ENCODE data around the gene SLC12A8. TPM values are rescaled to one million over a fixed set of nuclear protein-coding genes. Genes with fewer than 3 reads are reported as not detected.

SLC12A8 gene
- polyA plus RNA-seq, 3 donors = 5.9 to 10.3 (median 8.4) TPM

DNA sequence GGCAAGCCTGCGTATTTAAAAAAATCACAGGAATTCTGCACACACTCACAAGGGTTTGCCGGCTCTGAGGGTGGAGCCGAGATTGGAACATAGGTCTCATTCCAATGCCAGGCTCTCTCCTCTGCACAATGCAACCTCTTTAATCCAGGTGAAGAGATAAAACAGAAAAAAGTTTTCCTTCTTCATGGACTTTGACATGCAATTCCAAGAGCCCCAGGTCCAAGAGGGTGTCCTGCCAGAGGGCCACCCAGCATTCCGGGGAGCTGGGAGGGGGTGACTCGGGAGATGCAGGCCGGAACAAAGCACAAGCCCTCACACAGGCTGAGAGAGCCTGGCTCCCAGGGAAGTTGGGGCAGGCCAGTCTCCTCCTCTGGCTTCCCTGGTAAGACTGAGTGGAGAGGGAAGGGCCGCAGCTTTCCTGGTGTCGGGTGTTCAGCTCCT, 6.7 kb upstream of the SLC12A8 start:
- no peak for DNase-seq

DNA sequence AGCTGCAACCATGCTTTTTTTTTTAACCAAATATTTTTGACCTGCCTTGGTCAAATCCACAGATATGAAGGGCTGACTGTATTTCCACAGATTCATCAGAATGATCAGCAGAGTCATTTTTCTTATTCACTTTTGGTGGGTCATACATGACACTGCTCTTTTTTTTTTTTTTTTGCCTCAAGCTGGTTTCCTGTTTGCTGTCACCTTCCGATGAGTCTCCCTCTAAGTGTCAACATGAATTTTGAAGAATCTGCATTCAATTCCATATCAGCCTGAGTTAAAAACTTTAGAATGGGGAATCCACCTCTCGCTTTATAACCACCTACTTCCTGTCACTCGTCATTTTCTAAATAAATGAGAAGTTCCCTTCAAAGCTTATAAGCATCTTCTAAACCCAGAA, 2.2 kb upstream of the SLC12A8 start:
- DNase-seq = no peak

DNA sequence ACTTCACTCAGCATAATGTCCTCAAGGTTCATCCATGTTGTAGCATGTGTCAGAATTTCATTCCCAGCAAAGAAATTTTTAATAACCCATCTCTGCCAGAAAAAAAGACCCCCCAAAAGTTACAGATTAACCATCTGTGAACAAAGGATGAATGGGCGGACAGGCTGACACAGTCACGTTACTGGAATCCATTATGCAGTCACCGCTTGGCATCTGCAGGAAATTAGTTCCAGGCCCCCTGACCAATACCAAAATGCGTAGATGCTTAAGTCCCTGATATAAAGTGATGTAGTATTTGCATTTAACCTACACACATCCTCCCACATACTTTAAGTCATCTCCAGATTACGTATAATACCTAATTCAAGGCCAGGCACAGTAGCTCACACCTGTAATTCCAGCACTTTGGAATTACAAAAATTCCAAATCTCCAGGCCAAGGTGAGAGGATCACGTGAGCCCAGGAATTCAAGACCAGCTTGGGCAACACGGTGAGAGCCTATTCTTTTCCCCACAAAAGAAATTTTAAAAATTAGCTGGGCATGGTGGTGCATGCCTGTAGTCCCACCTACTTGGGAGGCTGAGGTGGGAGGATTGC, 1.5 kb upstream of the SLC12A8 start:
- DNase-seq = no peak

GRCh38 chr3:125213364-125213755, 812 bp upstream of the SLC12A8 start:
- no peak for DNase-seq

- DNase-seq = no peak
These were observed 448 bp downstream of the SLC12A8 start for GRCh38 chr3:125212091-125212508.

DNA sequence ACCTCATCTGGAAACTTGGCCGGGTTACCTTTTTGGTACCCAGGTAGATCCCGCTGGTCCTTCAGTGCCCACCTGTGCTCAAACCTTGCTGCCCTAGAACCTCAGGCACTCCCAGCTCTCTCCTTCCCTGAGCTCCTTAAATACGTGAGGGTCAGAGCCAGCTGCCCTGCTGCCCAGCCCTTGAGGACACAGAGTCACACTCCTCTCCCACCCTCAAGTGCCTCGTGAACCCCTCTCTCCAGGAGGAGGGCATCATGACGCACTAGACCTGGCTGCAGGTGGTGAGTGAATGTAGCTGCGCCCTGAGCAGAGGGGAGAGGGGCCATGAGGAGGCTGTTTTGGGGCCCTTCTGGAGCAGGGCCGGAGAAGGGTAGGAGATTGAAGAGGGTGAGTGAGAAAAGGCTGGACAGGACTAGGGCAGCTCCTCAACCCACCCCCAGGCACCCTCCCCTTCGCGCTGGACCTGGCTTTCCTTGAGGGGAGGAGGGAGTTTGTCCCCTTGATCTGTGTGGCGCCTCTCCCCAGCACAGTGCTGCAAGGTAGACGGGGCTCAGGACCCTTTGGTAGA, 941 bp downstream of the SLC12A8 start:
- no peak for DNase-seq

- DNase-seq = no peak
These were observed 4.5 kb downstream of the SLC12A8 start for GRCh38 chr3:125207949-125208568.

DNA sequence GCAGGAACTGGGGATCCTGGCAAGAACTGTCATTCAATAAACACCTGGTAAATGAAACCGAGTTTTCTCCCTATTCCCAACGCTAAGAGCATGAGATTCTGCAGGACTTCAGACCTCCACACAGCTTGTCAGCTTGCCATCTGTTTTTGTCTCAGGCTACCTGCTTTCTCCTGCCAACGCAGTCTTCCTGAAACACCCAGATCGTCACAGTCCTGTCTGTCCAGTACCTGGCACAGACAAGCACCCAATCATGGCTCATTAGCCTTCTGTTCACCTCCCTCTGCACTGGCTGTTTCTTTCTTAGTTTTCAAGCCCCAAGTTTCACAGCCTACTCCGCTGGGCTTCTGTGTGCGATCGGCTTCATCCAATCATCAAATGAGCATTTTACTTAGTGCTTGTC, 5.0 kb downstream of the SLC12A8 start:
- DNase-seq = no peak

DNA sequence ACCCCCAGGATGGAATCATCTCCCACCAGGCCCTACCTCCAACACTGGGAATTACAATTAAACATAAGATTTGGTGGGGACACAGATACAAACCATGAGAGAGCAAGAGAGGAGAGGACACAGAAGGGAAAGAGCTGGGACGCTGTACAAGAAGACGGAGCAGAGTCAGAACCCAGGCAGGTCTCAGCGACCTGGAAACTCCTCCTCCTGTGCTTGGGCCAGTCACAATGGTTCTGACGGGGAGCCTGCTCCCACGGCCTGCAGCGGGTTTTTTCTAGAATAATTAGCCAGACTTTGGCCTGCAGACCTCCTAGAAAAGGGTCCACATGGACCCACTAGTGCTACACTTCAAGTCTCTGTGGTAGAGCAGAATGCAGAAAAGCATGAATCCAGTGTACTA, 5.6 kb downstream of the SLC12A8 start:
- DNase-seq = no peak

- no peak for DNase-seq
These were observed 8.8 kb downstream of the SLC12A8 start for GRCh38 chr3:125203731-125204130.

- DNase-seq = no peak
These were observed 10.4 kb downstream of the SLC12A8 start for GRCh38 chr3:125202197-125202596.

- no peak for DNase-seq
These were observed 11.8 kb downstream of the SLC12A8 start for GRCh38 chr3:125200731-125201139.

GRCh38 chr3:125194849-125195601, 17.5 kb downstream of the SLC12A8 start:
- no peak for DNase-seq

DNA sequence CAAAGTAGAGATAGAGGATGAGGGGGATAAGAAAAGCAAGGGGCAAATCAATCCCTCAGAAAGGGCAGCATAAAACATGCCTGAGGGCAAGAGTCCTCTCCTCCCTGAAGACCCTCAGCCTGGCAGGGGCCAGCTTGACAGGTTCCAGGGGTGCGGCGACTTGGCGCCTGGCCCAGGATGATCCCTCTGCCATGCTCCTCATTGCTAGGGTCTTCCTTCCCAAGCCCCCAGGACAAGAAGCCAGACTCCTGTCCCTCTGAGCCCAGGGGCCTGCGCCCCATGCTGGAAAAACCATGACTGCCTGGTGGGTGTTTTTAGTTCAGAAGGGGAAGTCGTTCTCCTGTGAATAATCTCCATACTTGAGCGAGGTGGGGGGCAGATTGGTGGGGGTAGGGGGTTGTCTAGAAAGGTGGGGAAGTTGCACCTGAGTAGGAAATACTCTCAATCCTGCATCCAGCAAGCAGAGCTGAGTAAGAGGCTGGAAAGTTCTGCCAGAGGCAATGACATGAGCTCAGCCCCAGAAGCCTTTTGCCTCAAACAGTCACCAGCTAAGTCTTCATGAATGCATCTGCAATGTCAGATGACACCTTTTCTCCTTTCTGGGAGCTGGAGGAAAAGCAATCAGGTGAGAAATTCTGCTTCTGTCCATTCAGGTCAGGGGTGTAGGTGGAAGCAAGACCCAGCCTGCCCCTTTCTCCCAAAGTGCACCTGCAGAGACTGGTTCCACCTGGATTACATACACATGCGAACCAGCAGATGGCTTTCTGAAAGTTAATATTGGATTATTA, 18.3 kb downstream of the SLC12A8 start:
- DNase-seq = no peak

DNA sequence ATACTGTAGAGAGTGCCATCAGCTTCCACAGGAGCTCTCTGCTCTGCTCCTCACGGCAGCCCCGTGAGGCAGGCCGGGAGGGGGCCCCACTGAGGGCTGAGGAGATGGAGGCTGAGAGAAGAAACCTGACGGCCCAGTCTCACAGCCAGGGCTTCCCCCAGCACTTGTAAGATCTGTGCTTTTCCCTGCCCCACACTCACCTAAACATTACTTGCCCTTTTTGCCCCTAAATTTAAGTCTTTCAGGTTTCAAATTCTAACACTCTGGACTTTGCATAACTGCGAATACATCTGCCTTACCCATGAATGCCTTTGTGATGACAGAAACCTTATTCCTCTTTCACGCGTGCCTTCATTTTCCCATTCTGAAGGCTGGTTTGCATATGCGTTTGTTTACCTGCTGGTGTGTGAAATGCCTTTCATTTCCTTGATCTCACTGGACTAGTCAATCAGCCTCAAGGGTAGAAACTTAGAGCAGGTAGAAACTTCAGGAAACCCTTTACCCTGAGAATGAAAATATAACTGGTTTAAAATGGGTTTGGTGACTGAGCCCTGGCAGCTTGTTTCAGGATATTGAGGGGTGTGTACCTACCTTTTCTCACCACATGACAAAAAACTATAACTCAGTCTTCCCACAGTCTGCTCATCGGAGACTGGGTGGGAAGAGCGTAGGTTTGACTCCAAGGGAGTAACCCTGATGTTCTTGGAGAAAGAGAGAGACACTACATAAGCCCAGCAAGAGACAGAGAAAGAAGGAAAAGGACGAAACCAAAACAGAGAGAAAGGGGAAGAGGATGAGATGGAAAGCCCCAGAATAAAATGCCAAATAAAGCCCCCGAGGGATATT, 20.1 kb downstream of the SLC12A8 start:
- no peak for DNase-seq

- no peak for DNase-seq
These were observed 20.8 kb downstream of the SLC12A8 start for GRCh38 chr3:125191730-125192129.

DNA sequence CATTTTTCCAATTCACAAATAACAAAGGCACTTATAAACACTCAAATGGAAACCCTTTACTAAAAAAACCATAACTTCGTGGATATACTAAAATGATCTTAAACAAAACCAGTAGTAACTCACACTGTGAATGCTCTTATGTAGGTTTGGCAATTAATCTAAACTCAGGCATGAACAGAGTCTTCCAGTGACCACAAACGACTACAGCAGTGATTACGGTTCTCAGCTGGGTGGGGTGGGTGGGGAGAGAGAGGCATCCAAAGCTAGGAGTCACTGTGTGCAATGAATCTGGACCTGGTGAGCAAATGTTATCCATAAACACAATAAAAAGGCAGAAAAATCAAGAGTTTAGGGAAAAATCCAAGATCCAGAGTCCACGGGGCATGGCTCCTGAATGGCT, 21.3 kb downstream of the SLC12A8 start:
- DNase-seq = no peak

DNA sequence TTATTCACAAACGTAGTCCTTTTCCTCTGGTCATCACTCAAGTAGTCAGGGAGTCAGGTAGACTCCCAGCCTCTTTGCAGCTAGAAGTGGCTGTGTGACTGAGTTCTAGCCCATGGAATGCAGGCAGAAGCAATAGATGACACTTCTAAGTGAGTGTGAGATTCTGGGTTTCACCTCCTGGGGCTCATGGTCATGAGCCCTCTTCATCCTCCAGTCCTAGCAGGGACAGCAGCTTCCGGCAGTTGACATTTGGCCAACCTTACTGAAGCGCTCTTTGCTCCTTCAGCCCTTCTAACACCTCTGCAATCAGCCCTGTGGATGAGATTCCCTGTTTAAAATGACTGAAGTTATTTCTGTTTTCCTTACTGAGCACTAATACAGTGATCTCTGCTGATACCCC, 21.8 kb downstream of the SLC12A8 start:
- DNase-seq = no peak

DNA sequence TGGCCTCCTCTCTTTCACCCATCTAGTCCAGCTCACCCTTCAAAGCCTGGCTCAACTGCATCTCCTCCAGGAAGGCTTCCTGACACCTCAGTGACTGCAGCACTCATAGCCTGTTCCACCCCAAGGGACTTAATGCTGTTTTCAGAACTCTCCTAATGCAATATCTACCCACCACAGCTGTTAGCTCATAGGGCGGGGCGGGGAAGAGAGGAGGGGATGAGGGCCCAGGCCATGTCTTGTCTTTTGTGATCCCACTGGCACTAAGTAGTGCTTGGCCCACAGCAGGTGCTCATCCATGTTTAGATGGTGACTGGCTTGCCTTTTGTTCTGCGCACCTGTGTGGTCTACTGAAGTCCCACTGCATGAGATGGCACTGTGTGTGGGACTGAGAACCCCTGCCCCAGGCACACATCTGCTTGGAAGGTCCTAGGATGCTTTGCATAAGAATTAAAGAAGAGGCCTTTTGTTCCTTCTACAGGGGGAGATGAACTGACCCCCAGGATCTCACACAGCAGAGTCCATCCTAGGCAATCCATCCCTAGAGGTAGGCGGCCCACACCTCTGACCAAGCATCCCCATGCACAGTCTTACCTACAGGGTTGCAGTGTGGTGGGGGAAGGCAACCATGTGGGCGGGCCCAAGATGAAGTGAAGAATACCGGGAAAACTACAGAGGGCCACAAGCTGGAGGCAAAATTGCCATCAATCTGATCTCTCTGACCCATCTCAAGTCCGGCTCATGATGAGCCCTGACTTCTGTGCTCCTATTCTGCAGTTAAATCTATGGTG, 23.0 kb downstream of the SLC12A8 start:
- DNase-seq = no peak

GRCh38 chr3:125188955-125189354, 23.6 kb downstream of the SLC12A8 start:
- DNase-seq = no peak

DNA sequence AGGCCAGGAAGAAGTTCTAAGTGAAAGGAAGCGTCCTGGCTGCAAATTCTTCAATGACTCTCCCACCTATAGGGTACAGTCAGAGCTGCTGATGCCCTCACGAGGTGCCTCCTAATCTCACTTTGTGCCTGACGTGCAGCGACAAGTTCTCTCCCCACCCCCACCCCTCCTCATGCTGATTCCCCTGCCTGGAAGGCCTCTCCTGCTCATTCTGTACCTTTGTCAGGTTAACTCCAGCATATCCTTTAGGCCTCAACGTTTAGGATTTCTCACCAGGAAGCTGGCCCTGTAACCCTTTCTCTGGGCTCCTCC, 25.0 kb downstream of the SLC12A8 start:
- DNase-seq = no peak
